ENCODE results near the gene TNFSF12.

DNA sequence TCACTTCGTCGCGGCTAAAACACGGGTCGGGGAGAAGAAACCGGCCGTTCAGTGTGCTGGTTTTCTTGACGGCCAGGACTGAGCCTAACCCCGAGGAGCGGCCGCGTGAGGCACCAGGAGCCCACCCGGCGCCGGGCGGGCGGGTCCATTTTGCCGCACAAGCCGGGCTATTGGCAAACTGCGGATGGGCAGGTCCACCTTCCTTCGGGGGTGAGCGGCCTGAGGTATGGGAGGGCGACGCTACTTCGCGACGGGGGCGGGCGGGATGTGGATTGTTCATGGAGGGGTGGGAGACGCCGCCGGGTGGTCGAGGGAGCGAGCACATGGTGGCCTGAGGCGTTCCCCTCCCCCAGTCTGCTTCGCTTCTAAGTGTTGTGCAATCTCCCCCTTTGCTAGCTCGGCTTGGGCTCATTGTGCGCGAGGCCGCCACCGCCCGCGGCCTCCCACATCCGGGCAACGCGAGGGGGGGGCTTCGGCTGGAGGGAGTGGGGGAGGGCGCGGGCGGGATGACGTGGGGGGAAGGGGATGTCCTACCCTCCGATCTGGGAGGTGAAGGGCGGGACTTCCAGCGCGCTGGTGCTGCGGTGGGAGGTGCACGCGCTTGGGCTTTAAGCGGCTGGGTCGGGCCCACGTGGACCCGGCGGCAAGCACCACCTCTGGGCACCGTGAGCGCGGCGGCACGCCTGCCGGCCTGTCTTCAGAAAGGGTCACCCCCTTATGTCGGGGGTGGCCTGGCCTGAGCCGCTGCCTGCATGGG lies 24.6 kb downstream of the TNFSF12 start:
- TF ChIP-seq, protein P1, sequence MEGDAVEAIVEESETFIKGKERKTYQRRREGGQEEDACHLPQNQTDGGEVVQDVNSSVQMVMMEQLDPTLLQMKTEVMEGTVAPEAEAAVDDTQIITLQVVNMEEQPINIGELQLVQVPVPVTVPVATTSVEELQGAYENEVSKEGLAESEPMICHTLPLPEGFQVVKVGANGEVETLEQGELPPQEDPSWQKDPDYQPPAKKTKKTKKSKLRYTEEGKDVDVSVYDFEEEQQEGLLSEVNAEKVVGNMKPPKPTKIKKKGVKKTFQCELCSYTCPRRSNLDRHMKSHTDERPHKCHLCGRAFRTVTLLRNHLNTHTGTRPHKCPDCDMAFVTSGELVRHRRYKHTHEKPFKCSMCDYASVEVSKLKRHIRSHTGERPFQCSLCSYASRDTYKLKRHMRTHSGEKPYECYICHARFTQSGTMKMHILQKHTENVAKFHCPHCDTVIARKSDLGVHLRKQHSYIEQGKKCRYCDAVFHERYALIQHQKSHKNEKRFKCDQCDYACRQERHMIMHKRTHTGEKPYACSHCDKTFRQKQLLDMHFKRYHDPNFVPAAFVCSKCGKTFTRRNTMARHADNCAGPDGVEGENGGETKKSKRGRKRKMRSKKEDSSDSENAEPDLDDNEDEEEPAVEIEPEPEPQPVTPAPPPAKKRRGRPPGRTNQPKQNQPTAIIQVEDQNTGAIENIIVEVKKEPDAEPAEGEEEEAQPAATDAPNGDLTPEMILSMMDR (IDR thresholded peaks at IDR 0.05) = no peak
- TF ChIP-seq POLR2A (IDR thresholded peaks at IDR 0.05) = no peak

Data from lower leg skin (tissue), 3 donors.